HCT116 (cell line): Measurements from ENCODE around the gene CTNNA2. TPM values are rescaled to one million over a fixed set of nuclear protein-coding genes. Genes with fewer than 3 reads are reported as not detected.

Experiments used
- ATAC-seq: fragments of 200-7000 bp; cut with Tn5 transposase; 2 replicates; pipeline ENCODE4 v1.9.1; 2020; ENCODE audit warnings: mild to moderate bottlenecking, moderate library complexity
- BruUV-seq: library from RNA; stranded (reverse); fragments of 400-500 nt; replicated peaks from 2 replicates; lab custom pipeline; 2021; lab: Mats Ljungman, UMichigan
- CTCF ChIA-PET: fragments of 300-600 bp; sonication (Branson Sonifier 250); formaldehyde crosslinking; loops from one replicate; lab custom pipeline; 2021; ENCODE audit warnings: antibody characterized with exemption; lab: Charles Lee
- POLR2A ChIA-PET: fragments of 300-600, 350-600 bp; sonication (Branson Sonifier 250); formaldehyde crosslinking; loops from one replicate; lab custom pipeline; 2021; ENCODE audit warnings: antibody characterized with exemption; lab: Charles Lee
- RAD21 ChIA-PET, 2 experiments: fragments of 300-600 bp; sonication (Branson Sonifier 250); formaldehyde crosslinking; loops; one replicate each; lab custom pipeline; 2023; ENCODE audit warnings: low total read pairs in 2 of 2; ENCODE audit not compliant: uncharacterized antibody in 2 of 2, unreplicated experiment in 2 of 2, low non-redundant PET in 1 of 2; lab: Charles Lee
- DNase-seq: peaks from one replicate; pipeline ENCODE4 v3.0.0-alpha.2; 2010; ENCODE audit warnings: low read depth, low spot score
- H2AFZ ChIP-seq: fragments of 200-600 bp; shearing (Covaris generic), sonication (generic); 2 replicates; pipeline ENCODE4 v1.6.1; 2017; ENCODE audit warnings: low read depth, mixed run types, mixed read lengths, antibody characterized with exemption, low read length; ENCODE audit not compliant: poor library complexity, severe bottlenecking
- H3K27ac ChIP-seq: 2 replicates; pipeline ENCODE4 v1.5.1; 2012; ENCODE audit warnings: low read depth, low read length
- H3K27me3 ChIP-seq: fragments of 200-600 bp; sonication (generic); 2 replicates; pipeline ENCODE4 v1.6.1; 2016; ENCODE audit warnings: mixed run types, low read length, mixed read lengths; ENCODE audit not compliant: insufficient read depth
- H3K36me3 ChIP-seq, 2 experiments: fragments of 200-500 bp in 1 of 2; fragments of 200-600 bp in 1 of 2; sonication (Bioruptor generic) in 1 of 2; sonication (generic) in 1 of 2; 2 replicates each; pipeline versions ENCODE4 v1.5.1 to v1.6.1; 2014 to 2016; ENCODE audit warnings: low read length in 2 of 2, inconsistent platforms in 1 of 2, mixed read lengths in 1 of 2, mixed run types in 1 of 2; ENCODE audit not compliant: insufficient read depth in 2 of 2, control insufficient read depth in 1 of 2
- H3K4me1 ChIP-seq, 2 experiments: fragments of 200-600 bp in 1 of 2; sonication (generic) in 1 of 2; 2 replicates each; pipeline versions ENCODE4 v1.5.1 to v1.6.1; 2012 to 2017; ENCODE audit warnings: low read length in 2 of 2, inconsistent platforms in 1 of 2, mild to moderate bottlenecking in 1 of 2, mixed read lengths in 1 of 2, mixed run types in 1 of 2, moderate library complexity in 1 of 2; ENCODE audit not compliant: insufficient read depth in 2 of 2, control insufficient read depth in 1 of 2
- H3K4me2 ChIP-seq: fragments of 200-600 bp; sonication (generic); 2 replicates; pipeline ENCODE4 v1.6.1; 2017; ENCODE audit warnings: mixed run types, low read length, mixed read lengths
- H3K4me3 ChIP-seq, 2 experiments: fragments of 200-600 bp in 1 of 2; sonication (generic) in 1 of 2; replicated peaks in 1 of 2; 2 replicates each; pipeline ENCODE4 v1.5.1; 2011 to 2016; ENCODE audit warnings: low read length in 2 of 2, control low read depth in 1 of 2, low read depth in 1 of 2, mild to moderate bottlenecking in 1 of 2, mixed read lengths in 1 of 2, mixed run types in 1 of 2
- H3K79me2 ChIP-seq: fragments of 200-600 bp; sonication (generic); 2 replicates; pipeline ENCODE4 v1.6.1; 2017; ENCODE audit warnings: mild to moderate bottlenecking, mixed run types, low read length, moderate library complexity, mixed read lengths; ENCODE audit not compliant: insufficient read depth
- H3K9ac ChIP-seq: fragments of 200-600 bp; sonication (generic); 2 replicates; pipeline ENCODE4 v1.6.1; 2016; ENCODE audit warnings: low read length, mixed read lengths
- H3K9me2 ChIP-seq: fragments of 200-600 bp; sonication (generic), shearing (Covaris generic); 2 replicates; pipeline ENCODE4 v1.6.1; 2017; ENCODE audit warnings: mixed run types, mild to moderate bottlenecking, moderate library complexity; ENCODE audit not compliant: insufficient read depth
- H3K9me3 ChIP-seq, 2 experiments: fragments of 200-500 bp in 1 of 2; fragments of 200-600 bp in 1 of 2; sonication (Bioruptor generic) in 1 of 2; sonication (generic) in 1 of 2; 2 replicates each; pipeline ENCODE4 v1.6.1; 2014 to 2017; ENCODE audit warnings: low read length in 2 of 2, mixed read lengths in 2 of 2, inconsistent platforms in 1 of 2, low read depth in 1 of 2, mild to moderate bottlenecking in 1 of 2, mixed run types in 1 of 2, moderate library complexity in 1 of 2; ENCODE audit not compliant: control insufficient read depth in 1 of 2, insufficient read depth in 1 of 2
- H4K20me1 ChIP-seq: fragments of 200-600 bp; sonication (generic), shearing (Covaris generic); 2 replicates; pipeline ENCODE4 v1.6.1; 2017; ENCODE audit warnings: mixed run types, mild to moderate bottlenecking, moderate library complexity; ENCODE audit not compliant: insufficient read depth
- ATF3 ChIP-seq: IDR thresholded peaks from 2 replicates; pipeline ENCODE4 v1.6.1; 2012
- CBX3 ChIP-seq: IDR thresholded peaks from 2 replicates; pipeline ENCODE4 v1.6.1; 2012; ENCODE audit warnings: low read depth
- CEBPB ChIP-seq: IDR thresholded peaks from 2 replicates; pipeline ENCODE4 v1.6.1; 2012; ENCODE audit warnings: low read depth
- EGR1 ChIP-seq: IDR thresholded peaks from 2 replicates; pipeline ENCODE4 v1.6.1; 2012; ENCODE audit warnings: low read depth
- EZH2phosphoT487 ChIP-seq: fragments of 200-600 bp; IDR thresholded peaks from 2 replicates; pipeline ENCODE4 v1.6.1; 2018; ENCODE audit warnings: antibody characterized with exemption, borderline replicate concordance
- FOSL1 ChIP-seq: IDR thresholded peaks from 2 replicates; pipeline ENCODE4 v1.6.1; 2012; ENCODE audit warnings: low read depth
- JUND ChIP-seq: IDR thresholded peaks from 2 replicates; pipeline ENCODE4 v1.6.1; 2012
- MAX ChIP-seq: IDR thresholded peaks from 2 replicates; pipeline ENCODE4 v1.6.1; 2012
- POLR2A ChIP-seq: IDR thresholded peaks from 2 replicates; pipeline ENCODE4 v1.7.0; 2011; ENCODE audit warnings: borderline replicate concordance; ENCODE audit not compliant: insufficient read depth, insufficient read length; ENCODE audit errors: extremely low read depth
- RAD21 ChIP-seq: IDR thresholded peaks from 2 replicates; pipeline ENCODE4 v1.6.1; 2012; ENCODE audit warnings: low read depth, mild to moderate bottlenecking
- SIN3A ChIP-seq: IDR thresholded peaks from 2 replicates; pipeline ENCODE4 v1.6.1; 2012; ENCODE audit warnings: low read depth
- SP1 ChIP-seq: IDR thresholded peaks from 2 replicates; pipeline ENCODE4 v1.6.1; 2012; ENCODE audit warnings: low read depth
- SRF ChIP-seq: IDR thresholded peaks from 2 replicates; pipeline ENCODE4 v1.6.1; 2012; ENCODE audit warnings: low read depth
- TCF7L2 ChIP-seq: IDR thresholded peaks from 2 replicates; pipeline ENCODE4 v1.7.0; 2011; ENCODE audit warnings: borderline replicate concordance, inconsistent platforms; ENCODE audit not compliant: insufficient read depth, insufficient read length; ENCODE audit errors: extremely low read depth
- YY1 ChIP-seq: IDR thresholded peaks from 2 replicates; pipeline ENCODE4 v1.6.1; 2011; ENCODE audit warnings: low read length, low read depth, moderate library complexity, mild to moderate bottlenecking; ENCODE audit not compliant: insufficient replicate concordance; ENCODE audit errors: extremely low read depth
- ZBTB33 ChIP-seq: IDR thresholded peaks from 2 replicates; pipeline ENCODE4 v1.6.1; 2011; ENCODE audit warnings: mild to moderate bottlenecking, low read length, moderate library complexity; ENCODE audit not compliant: insufficient replicate concordance; ENCODE audit errors: extremely low read depth
- ZFX ChIP-seq: fragments of 450-650 bp; IDR thresholded peaks from 2 replicates; pipeline ENCODE4 v1.6.1; 2017
- ZNF274 ChIP-seq: fragments of 200-500 bp; sonication (Bioruptor generic); IDR thresholded peaks from 2 replicates; pipeline ENCODE4 v1.6.1; 2014; ENCODE audit warnings: mild to moderate bottlenecking, low read depth, low read length, inconsistent platforms
- intact Hi-C: fragments of 100-400 bp; cut with micrococcal nuclease; formaldehyde crosslinking; loops from 2 replicates; pipeline ENCODE4 v1.10.0; 2022
- total RNA-seq: library from RNA; stranded (reverse); gene quantifications from one replicate; pipeline ENCODE4 v1.2.1, GENCODE V29; 2021; ENCODE audit not compliant: unreplicated experiment

The CTNNA2 gene
- total RNA-seq, 1 experiment from 2014 or later = not detected

GRCh38 chr2:79604748-79605147 is 91.9 kb downstream of the CTNNA2 start:
- Histone ChIP-seq H3K36me3 (no peaks in the 10 kb centered on the region), H3K9ac (no peak overlapping the region), H2AFZ (no peak overlapping the region), H3K4me2 (no peak overlapping the region), H3K9me2 (no peaks in the 10 kb centered on the region), H3K9me3 (peaks cover 18% of the 10 kb centered on the region in 2 experiments; a peak in 3 of 4 replicates), H3K27me3 (no peaks in the 10 kb centered on the region), H3K79me2 (no peaks in the 10 kb centered on the region), H3K4me1 (no peaks in the 10 kb centered on the region), H4K20me1 (no peaks in the 10 kb centered on the region), H3K4me3 (no peak overlapping the region)
- intact Hi-C loops = no loop called here
- ChIA-PET CTCF (no interaction called here), RAD21 (no interaction called here), POLR2A (no interaction called here)
- BruUV-seq = no TSS peak
- ATAC-seq (no peak), DNase-seq (no peak)
- no peak for TF ChIP-seq EZH2phosphoT487
- no peak for TF ChIP-seq SRF
- TF ChIP-seq YY1 = no peak
- TF ChIP-seq POLR2A = no peak
- no peak for TF ChIP-seq CEBPB
- TF ChIP-seq ZNF274 = no peak
- no peak for TF ChIP-seq MAX
- no peak for TF ChIP-seq SP1
- no peak for TF ChIP-seq ZFX
- TF ChIP-seq SIN3A = no peak
- no peak for TF ChIP-seq EGR1
- no peak for TF ChIP-seq ATF3
- no peak for TF ChIP-seq JUND
- TF ChIP-seq, all 23 proteins: peak for 0
- no peak overlapping the region for H3K27ac ChIP-seq

GRCh38 chr2:79611448-79612016 is 98.7 kb downstream of the CTNNA2 start:
- no peak overlapping the region for H3K4me2 ChIP-seq
- H3K9ac ChIP-seq = no peak overlapping the region
- no peaks in the 10 kb centered on the region for H3K79me2 ChIP-seq
- no TSS peak for BruUV-seq
- ChIA-PET CTCF (no interaction called here), RAD21 (no interaction called here), POLR2A (no interaction called here)
- ATAC-seq (no peak), DNase-seq (no peak)
- H3K27me3 ChIP-seq = no peaks in the 10 kb centered on the region
- H3K4me1 ChIP-seq = no peaks in the 10 kb centered on the region
- no peak overlapping the region for H2AFZ ChIP-seq
- no peaks in the 10 kb centered on the region for H3K9me2 ChIP-seq
- H3K36me3 ChIP-seq = no peaks in the 10 kb centered on the region
- H3K27ac ChIP-seq = no peak overlapping the region
- H3K9me3 ChIP-seq = peaks cover 0 to 20% of the 10 kb centered on the region in 2 experiments; a peak in 2 of 4 replicates
- TF ChIP-seq ZNF274 (no peak), CBX3 (no peak), FOSL1 (no peak), CEBPB (no peak), POLR2A (no peak), JUND (no peak), YY1 (no peak), ZBTB33 (no peak), TCF7L2 (no peak), MAX (no peak), RAD21 (no peak), SRF (no peak)
- no peak overlapping the region for H3K4me3 ChIP-seq
- no peaks in the 10 kb centered on the region for H4K20me1 ChIP-seq
- intact Hi-C loops = no loop called here
